ENCODE measurements around the gene ELF3. TPM values are rescaled to one million over a fixed set of nuclear protein-coding genes. Genes with fewer than 3 reads are reported as not detected.
"Not testable (repeated sequence)": the region's sequence is repeated elsewhere in the genome, so short reads cannot be mapped to it uniquely, and the experiment has no call there.

Gene ELF3
- total RNA-seq, 4 donors from 2014 or later = 0.17 to 2.9 (median 1.2) TPM; not detected in 1

- H3K27ac ChIP-seq (replicated peaks in 1 of 4) = no peak overlapping the region
- H3K36me3 ChIP-seq = no peaks in the 10 kb centered on the region
- no peaks in the 10 kb centered on the region for H3K27me3 ChIP-seq
- intact Hi-C loops (cut with DNase I) = no loop called here
- 91% methylated on average over 7 of the region's 7 CpGs for WGBS
- no peak for DNase-seq (ENCODE audit: extremely low spot score)
- TF ChIP-seq POLR2A (IDR thresholded peaks at IDR 0.05; ENCODE audit: low read depth) (no peak), EP300 (IDR thresholded peaks at IDR 0.05) (no peak), POLR2AphosphoS5 (IDR thresholded peaks at IDR 0.05) (no peak), CTCF (IDR thresholded peaks at IDR 0.05) (no peak)
- no peaks in the 10 kb centered on the region for H3K9me3 ChIP-seq
- no peak overlapping the region for H3K4me3 ChIP-seq
- peaks cover 0 to 3% (median 0%) of the 10 kb centered on the region in 4 donors for H3K4me1 ChIP-seq
Measured at GRCh38 chr1:202054094-202054493, 43.7 kb downstream of the ELF3 start.

GRCh38 chr1:202054673-202055072 is 44.3 kb downstream of the ELF3 start:
- H3K27me3 ChIP-seq; intact Hi-C loops (cut with DNase I); H3K4me1 ChIP-seq; H3K4me3 ChIP-seq; H3K9me3 ChIP-seq; H3K27ac ChIP-seq (replicated peaks in 1 of 4); H3K36me3 ChIP-seq; DNase-seq (ENCODE audit: extremely low spot score): not testable (repeated sequence)
- 90% methylated on average over 4 of the region's 4 CpGs for WGBS

- Histone ChIP-seq H3K4me3 (no peak overlapping the region), H3K36me3 (no peaks in the 10 kb centered on the region), H3K4me1 (peaks cover 0 to 3% (median 0%) of the 10 kb centered on the region in 4 donors), H3K27me3 (no peaks in the 10 kb centered on the region), H3K27ac (replicated peaks in 1 of 4) (no peak overlapping the region), H3K9me3 (no peaks in the 10 kb centered on the region)
- DNase-seq (ENCODE audit: extremely low spot score) = no peak
- TF ChIP-seq POLR2A (IDR thresholded peaks at IDR 0.05; ENCODE audit: low read depth) (no peak), POLR2AphosphoS5 (IDR thresholded peaks at IDR 0.05) (no peak), CTCF (IDR thresholded peaks at IDR 0.05) (no peak), EP300 (IDR thresholded peaks at IDR 0.05) (no peak)
- intact Hi-C loops (cut with DNase I) = no loop called here
- WGBS = 100% methylated on average over 1 of the region's 17 CpGs
Measured at GRCh38 chr1:202056644-202057334, 46.4 kb downstream of the ELF3 start.

GRCh38 chr1:202057335-202057704 is 46.9 kb downstream of the ELF3 start:
- WGBS = 84% methylated on average over 6 of the region's 6 CpGs
- DNase-seq (ENCODE audit: extremely low spot score); H3K4me3 ChIP-seq; H3K27ac ChIP-seq (replicated peaks in 1 of 4); intact Hi-C loops (cut with DNase I); H3K9me3 ChIP-seq; H3K36me3 ChIP-seq; H3K27me3 ChIP-seq; H3K4me1 ChIP-seq: not testable (repeated sequence)

- Histone ChIP-seq H3K27me3 (no peaks in the 10 kb centered on the region), H3K4me3 (no peak overlapping the region), H3K9me3 (no peaks in the 10 kb centered on the region), H3K4me1 (peaks cover 0 to 3% (median 0%) of the 10 kb centered on the region in 4 donors), H3K27ac (replicated peaks in 1 of 4) (no peak overlapping the region), H3K36me3 (no peaks in the 10 kb centered on the region)
- TF ChIP-seq POLR2AphosphoS5 (IDR thresholded peaks at IDR 0.05) (no peak), EP300 (IDR thresholded peaks at IDR 0.05) (no peak), CTCF (IDR thresholded peaks at IDR 0.05) (no peak), POLR2A (IDR thresholded peaks at IDR 0.05; ENCODE audit: low read depth) (no peak)
- 98% methylated on average over 3 of the region's 3 CpGs for WGBS
- intact Hi-C loops (cut with DNase I) = no loop called here
- DNase-seq (ENCODE audit: extremely low spot score) = no peak
Measured at GRCh38 chr1:202058001-202058908, 47.9 kb downstream of the ELF3 start.

Data from esophagus muscularis mucosa (tissue), 4 donors.